Hepatocyte (in vitro differentiated cells): ENCODE results near the gene HIVEP1. TPM values are rescaled to one million over a fixed set of nuclear protein-coding genes. Genes with fewer than 3 reads are reported as not detected.

Experiments used
- DNase-seq: peaks from one replicate; pipeline ENCODE4 v3.0.0-alpha.2; 2016; ENCODE audit warnings: low spot score
- H2AFZ ChIP-seq: fragments of 200-600 bp; sonication (generic); 2 replicates; pipeline ENCODE4 v1.6.0; 2016; ENCODE audit warnings: antibody characterized with exemption, mild to moderate bottlenecking
- H3K27ac ChIP-seq: fragments of 200-600 bp; sonication (generic); 2 replicates; pipeline ENCODE4 v1.5.1; 2016; ENCODE audit warnings: mild to moderate bottlenecking
- H3K27me3 ChIP-seq: fragments of 200-600 bp; sonication (generic); 2 replicates; pipeline ENCODE4 v1.6.1; 2016
- H3K36me3 ChIP-seq: fragments of 200-600 bp; sonication (generic); replicated peaks from 2 replicates; pipeline ENCODE4 v1.5.1; 2016; ENCODE audit warnings: low read depth; ENCODE audit not compliant: insufficient read depth
- H3K4me1 ChIP-seq: fragments of 200-600 bp; sonication (generic); 2 replicates; pipeline ENCODE4 v1.5.1; 2016; ENCODE audit warnings: mild to moderate bottlenecking, moderate library complexity; ENCODE audit not compliant: insufficient read depth
- H3K4me2 ChIP-seq: fragments of 200-600 bp; sonication (generic); 2 replicates; pipeline ENCODE4 v1.6.0; 2016
- H3K4me3 ChIP-seq: fragments of 200-600 bp; sonication (generic); 2 replicates; pipeline ENCODE4 v1.5.1; 2016; ENCODE audit warnings: mild to moderate bottlenecking
- H3K79me2 ChIP-seq: fragments of 200-600 bp; sonication (generic); 2 replicates; pipeline ENCODE4 v1.6.0; 2017; ENCODE audit warnings: mild to moderate bottlenecking
- H3K9me2 ChIP-seq: fragments of 200-600 bp; sonication (generic); replicated peaks from 2 replicates; pipeline ENCODE4 v1.6.0; 2017; ENCODE audit warnings: mild to moderate bottlenecking; ENCODE audit not compliant: insufficient read depth
- H3K9me3 ChIP-seq: fragments of 200-600 bp; sonication (generic); 2 replicates; pipeline ENCODE4 v1.5.1; 2016; ENCODE audit warnings: low read depth, mild to moderate bottlenecking
- H4K20me1 ChIP-seq: fragments of 200-600 bp; sonication (generic); 2 replicates; pipeline ENCODE4 v1.6.0; 2016; ENCODE audit warnings: mild to moderate bottlenecking; ENCODE audit not compliant: insufficient read depth, poor library complexity, severe bottlenecking
- CTCF ChIP-seq: fragments of 200-600 bp; sonication (generic); IDR thresholded peaks from 2 replicates; pipeline ENCODE4 v1.5.1; 2016; ENCODE audit warnings: antibody characterized with exemption, mild to moderate bottlenecking; ENCODE audit not compliant: poor library complexity
- EZH2 ChIP-seq: fragments of 200-600 bp; sonication (generic); IDR thresholded peaks from 2 replicates; pipeline ENCODE4 v1.6.1; 2016; ENCODE audit warnings: antibody characterized with exemption, mild to moderate bottlenecking, borderline replicate concordance
- EZH2phosphoT487 ChIP-seq: fragments of 200-600 bp; sonication (generic); IDR thresholded peaks from one replicate; pipeline ENCODE4 v1.6.1; 2018; ENCODE audit warnings: antibody characterized with exemption, mild to moderate bottlenecking, low read depth, moderate library complexity; ENCODE audit not compliant: unreplicated experiment, severe bottlenecking
- WGBS: methylation state at CpG from one replicate; pipeline ENCODE4 v1.1.6; 2016; ENCODE audit warnings: low lambda C conversion rate; ENCODE audit errors: missing lambda C conversion rate; 5-methylcytosine and 5-hydroxymethylcytosine counted together
- polyA plus RNA-seq: library from polyadenylated mRNA; unstranded; fragments of >200 nt; fragmentation: Nextera tagmentation; extraction: Ambion mirVana; gene quantifications from 2 replicates; pipeline ENCODE4 v1.2.1, GENCODE V29; 2016
- total RNA-seq: library from RNA; depleted of rRNA; stranded (reverse); fragments of >200 nt; gene quantifications from 2 replicates; pipeline ENCODE4 v1.2.3, GENCODE V29; 2014

HIVEP1 gene
- total and polyA plus RNA-seq, 2 experiments from 2014 or later, result 8.7 to 33.7 TPM

GRCh38 chr6:12029979-12030737 is 18.0 kb downstream of the HIVEP1 start:
- no peaks in the 10 kb centered on the region for H3K36me3 ChIP-seq
- H3K79me2 ChIP-seq, result peaks cover 97% of the 10 kb centered on the region
- no peak overlapping the region for H3K27ac ChIP-seq
- no peak for DNase-seq
- H3K27me3 ChIP-seq, result no peaks in the 10 kb centered on the region
- peaks cover 15% of the 10 kb centered on the region for H3K4me1 ChIP-seq
- H2AFZ ChIP-seq, result no peak overlapping the region
- H3K9me3 ChIP-seq, result no peaks in the 10 kb centered on the region
- WGBS, result 100% methylated on average over 4 of the region's 4 CpGs
- no peak overlapping the region for H3K4me2 ChIP-seq
- H4K20me1 ChIP-seq, result peaks cover 13% of the 10 kb centered on the region
- H3K4me3 ChIP-seq, result no peak overlapping the region
- no peaks in the 10 kb centered on the region for H3K9me2 ChIP-seq
- no peak for TF ChIP-seq EZH2phosphoT487
- TF ChIP-seq CTCF, result no peak
- TF ChIP-seq EZH2, result no peak

- 93% methylated on average over 2 of the region's 2 CpGs for WGBS
- Histone ChIP-seq H3K4me1 (peaks cover 15% of the 10 kb centered on the region), H3K27ac (no peak overlapping the region), H3K36me3 (no peaks in the 10 kb centered on the region), H3K27me3 (no peaks in the 10 kb centered on the region), H3K9me2 (no peaks in the 10 kb centered on the region), H4K20me1 (peaks cover 15% of the 10 kb centered on the region), H3K4me2 (no peak overlapping the region), H3K9me3 (no peaks in the 10 kb centered on the region), H2AFZ (no peak overlapping the region), H3K4me3 (no peak overlapping the region), H3K79me2 (peaks cover 99% of the 10 kb centered on the region)
- no peak for TF ChIP-seq EZH2phosphoT487
- TF ChIP-seq EZH2, result no peak
- TF ChIP-seq CTCF, result no peak
- DNase-seq, result no peak
These were observed 19.0 kb downstream of the HIVEP1 start for GRCh38 chr6:12030993-12031550.

GRCh38 chr6:12032783-12033573 is 20.9 kb downstream of the HIVEP1 start:
- no peak overlapping the region for H3K4me2 ChIP-seq
- no peaks in the 10 kb centered on the region for H3K9me3 ChIP-seq
- peaks cover 15% of the 10 kb centered on the region for H3K4me1 ChIP-seq
- H3K4me3 ChIP-seq, result no peak overlapping the region
- TF ChIP-seq EZH2phosphoT487 (no peak), EZH2 (no peak), CTCF (no peak)
- DNase-seq, result no peak
- no peak overlapping the region for H3K27ac ChIP-seq
- no peaks in the 10 kb centered on the region for H3K36me3 ChIP-seq
- WGBS, result 79% methylated on average over 8 of the region's 8 CpGs
- H4K20me1 ChIP-seq, result peaks cover 14% of the 10 kb centered on the region
- peaks cover 99% of the 10 kb centered on the region for H3K79me2 ChIP-seq
- no peaks in the 10 kb centered on the region for H3K9me2 ChIP-seq
- no peak overlapping the region for H2AFZ ChIP-seq
- no peaks in the 10 kb centered on the region for H3K27me3 ChIP-seq
